GM21825 (cell line): Measurements from ENCODE around the gene CLINT1.

Experiments
- ATAC-seq: cut with Tn5 transposase; IDR thresholded peaks from one replicate; pipeline ENCODE4 v1.9.1; 2021; ENCODE audit warnings: mild to moderate bottlenecking, moderate library complexity; ENCODE audit not compliant: unreplicated experiment

Gene CLINT1

DNA sequence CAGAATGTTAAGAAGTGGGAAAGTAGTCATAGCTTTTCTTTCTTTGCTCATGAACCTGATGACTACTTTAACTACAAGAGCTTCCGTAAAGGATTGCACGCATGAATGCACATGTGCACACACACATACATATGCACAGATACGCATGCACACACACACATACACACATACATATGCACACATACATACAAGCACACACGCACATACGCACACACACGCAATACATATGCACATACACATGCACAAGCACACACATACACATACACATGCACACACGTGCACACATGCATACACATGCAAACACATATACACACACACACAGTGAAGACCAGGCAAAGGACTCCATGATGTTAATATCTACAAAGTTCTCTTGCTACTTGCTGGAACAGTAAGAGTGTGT lies 92.5 kb downstream of the CLINT1 start:
- no peak for ATAC-seq

GRCh38 chr5:157764531-157764930 lies 94.4 kb downstream of the CLINT1 start:
- no peak for ATAC-seq

DNA sequence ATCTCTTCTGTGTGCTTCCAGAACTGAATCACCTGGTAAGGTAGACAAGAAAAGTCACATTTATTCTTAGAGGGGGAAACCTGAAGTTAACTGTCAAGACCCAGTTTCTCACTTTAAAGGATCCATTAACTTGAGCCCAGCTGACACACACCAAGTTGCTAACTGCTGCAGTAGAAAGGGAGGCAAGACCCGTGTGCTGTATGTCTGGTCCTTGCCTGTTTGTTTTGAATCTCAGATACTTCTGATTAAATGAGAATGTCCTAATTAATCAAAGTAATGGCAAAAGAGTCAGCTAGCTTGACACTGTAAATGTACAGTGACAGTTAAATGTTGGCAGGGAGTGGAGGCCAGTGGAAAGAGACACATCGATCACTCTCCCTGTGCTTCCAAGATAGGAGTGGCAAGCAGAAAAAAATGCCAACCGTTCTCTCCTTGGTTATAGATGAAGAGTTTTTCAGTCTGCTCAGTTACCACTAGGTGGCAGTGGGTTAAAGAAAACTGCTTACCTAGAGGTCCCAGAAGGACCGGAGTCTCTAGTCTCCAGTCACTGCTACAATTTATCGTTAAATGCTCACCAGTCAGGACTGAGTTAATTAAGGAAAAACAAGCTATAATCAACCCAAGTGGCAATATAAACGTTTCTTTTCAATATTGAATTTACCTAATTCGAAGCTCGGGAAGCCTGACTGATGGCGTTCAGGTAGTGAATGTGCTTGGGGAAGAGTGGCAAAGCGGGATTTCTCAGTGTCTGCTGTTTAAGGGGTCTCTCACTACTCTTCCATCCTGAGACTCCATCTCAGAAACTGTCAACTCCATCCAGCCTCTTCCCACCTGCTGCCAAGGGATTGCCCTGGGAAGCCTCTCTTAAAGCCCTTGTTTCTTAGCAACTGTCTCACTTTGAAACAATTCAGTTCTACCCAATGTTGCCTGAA lies 97.0 kb downstream of the CLINT1 start:
- ATAC-seq = peak; percentile 67

- ATAC-seq = no peak
These were observed 100.2 kb downstream of the CLINT1 start for GRCh38 chr5:157758706-157759105.

- no peak for ATAC-seq
These were observed 102.8 kb downstream of the CLINT1 start for GRCh38 chr5:157756122-157756521.

DNA sequence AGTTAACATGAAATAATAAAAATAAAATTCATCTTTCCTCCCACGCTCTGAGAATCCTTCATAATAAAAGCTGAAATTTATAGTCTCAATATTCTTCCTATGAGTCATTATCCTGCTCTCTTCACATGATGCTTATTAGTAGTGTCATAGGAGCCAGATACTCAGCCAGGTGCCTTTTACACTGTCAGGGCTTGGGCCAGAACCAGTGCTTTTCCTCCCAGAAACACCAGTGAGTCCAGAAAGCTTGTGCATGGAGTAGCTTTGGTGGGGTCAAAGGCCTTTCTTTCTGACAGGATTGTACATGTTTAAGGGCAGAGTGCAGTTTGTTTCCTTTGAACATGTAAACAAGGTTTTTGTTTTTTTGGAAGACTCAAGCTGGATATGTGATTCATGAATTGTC lies 108.6 kb downstream of the CLINT1 start:
- ATAC-seq = no peak

DNA sequence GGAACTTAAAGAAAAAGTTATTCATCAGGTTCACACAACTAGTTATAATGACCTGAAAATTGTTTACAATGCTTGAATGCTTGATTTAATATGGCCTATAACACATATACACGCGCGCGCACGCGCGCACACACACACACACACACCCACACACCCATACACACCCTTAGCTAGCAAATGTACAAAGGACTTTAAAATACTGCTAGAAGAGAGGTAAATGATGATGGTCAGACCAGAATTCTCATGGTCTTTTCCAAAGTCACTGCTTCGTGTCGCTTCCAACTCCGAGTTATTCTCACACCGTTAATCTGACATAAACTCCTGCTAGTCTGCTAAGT lies 109.5 kb downstream of the CLINT1 start:
- ATAC-seq = no peak

DNA sequence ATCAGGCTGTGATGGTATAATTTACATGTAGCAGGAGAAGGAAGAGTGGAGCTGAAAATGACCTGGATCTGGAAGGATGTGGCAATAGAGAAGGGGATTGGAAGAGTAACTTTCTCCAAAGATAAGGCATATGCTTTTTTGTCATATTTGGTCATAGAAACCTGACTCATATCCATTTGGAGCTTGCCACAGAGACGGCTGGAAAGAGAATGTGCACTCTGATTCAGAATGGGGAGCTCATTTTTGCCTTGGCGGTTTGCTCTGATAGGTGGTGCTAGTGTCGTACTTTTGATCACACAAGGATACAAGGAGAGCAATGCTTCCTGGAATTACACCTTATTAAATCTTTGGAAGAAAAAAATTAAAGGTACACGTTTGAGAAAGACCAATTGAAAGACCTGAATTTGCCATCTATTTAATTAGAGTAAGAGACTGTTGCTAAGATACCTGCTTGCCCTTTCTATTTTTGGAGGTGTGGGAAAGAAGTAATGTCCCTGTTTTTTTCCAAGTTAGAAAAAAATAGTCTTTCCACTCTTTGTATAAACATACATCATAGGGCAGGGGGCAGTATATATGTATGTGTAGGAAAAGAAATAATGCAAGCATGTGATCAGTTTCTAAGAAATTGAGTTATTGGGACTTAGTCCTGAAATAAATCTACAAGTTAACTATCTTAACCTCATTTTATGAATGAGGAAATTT lies 110.0 kb downstream of the CLINT1 start:
- ATAC-seq = no peak

DNA sequence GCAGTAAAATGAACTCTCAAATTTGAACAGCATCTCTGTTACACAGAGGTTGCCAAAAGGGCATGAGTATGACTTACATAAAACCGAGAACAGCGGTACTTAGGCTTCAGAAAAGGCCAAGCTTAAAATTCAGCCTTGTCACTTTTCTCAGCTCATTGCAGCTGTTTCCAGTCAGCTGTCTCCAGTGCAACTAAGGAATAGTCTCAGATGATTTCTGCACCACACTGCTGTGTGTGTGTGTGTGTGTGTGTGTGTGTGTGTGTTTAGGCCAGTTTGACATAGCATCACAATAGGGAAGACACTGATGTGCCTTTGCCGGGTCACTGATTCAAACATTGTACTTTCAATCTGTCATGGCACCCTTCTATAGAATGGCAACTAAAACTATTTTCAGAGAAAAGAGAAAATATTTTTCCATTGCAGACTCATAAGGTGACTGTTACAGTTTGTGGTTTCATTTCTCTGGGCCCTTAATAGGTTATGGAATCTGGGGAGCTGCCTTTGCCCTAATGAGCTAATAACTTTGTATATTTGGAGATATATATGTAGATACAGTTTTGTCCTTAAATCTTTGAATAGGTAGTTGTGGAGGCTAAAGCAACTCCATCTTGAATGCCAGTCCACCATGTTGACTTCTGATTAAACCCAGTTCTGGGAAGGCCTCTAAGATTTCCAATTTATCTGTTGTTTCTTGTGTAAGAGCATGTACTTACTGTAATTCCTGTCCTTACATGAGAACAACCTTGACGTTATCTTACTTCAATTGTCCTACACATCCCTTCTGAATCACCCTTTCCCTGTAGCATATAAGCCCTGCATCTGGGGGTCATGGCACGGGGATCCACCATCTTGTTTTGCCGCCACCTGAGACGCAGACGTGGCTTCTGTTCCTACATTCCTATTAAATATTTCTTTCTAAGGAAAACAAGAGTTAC lies 110.9 kb downstream of the CLINT1 start:
- no peak for ATAC-seq

DNA sequence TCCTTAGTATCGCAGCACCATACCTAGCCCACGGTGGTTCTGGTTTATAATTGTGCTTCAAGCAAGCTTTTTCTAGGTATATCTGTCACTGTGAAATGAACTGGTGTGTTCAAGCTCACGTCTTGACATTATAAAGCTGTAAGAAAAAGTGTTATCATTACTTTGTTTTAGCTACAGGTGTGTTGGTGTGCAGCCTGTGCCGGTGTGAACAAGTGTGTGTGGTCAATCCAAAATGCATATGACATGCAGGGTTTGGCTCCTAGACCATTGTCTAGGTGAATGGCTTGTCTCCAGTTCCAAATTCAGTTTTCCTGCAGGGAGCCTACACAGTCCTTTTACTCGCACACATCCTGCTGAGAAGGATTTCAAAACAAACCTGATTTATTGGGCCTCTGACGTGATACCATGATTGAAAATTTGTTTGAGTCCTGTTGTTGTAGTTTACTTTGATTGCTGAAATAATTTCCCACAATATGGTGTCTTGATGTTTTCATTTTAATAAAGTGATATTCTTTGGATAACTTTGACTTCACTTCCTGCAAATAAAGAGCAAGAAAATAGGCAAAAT lies 111.7 kb downstream of the CLINT1 start:
- no peak for ATAC-seq

- no peak for ATAC-seq
These were observed 113.9 kb downstream of the CLINT1 start for GRCh38 chr5:157745041-157745456.

DNA sequence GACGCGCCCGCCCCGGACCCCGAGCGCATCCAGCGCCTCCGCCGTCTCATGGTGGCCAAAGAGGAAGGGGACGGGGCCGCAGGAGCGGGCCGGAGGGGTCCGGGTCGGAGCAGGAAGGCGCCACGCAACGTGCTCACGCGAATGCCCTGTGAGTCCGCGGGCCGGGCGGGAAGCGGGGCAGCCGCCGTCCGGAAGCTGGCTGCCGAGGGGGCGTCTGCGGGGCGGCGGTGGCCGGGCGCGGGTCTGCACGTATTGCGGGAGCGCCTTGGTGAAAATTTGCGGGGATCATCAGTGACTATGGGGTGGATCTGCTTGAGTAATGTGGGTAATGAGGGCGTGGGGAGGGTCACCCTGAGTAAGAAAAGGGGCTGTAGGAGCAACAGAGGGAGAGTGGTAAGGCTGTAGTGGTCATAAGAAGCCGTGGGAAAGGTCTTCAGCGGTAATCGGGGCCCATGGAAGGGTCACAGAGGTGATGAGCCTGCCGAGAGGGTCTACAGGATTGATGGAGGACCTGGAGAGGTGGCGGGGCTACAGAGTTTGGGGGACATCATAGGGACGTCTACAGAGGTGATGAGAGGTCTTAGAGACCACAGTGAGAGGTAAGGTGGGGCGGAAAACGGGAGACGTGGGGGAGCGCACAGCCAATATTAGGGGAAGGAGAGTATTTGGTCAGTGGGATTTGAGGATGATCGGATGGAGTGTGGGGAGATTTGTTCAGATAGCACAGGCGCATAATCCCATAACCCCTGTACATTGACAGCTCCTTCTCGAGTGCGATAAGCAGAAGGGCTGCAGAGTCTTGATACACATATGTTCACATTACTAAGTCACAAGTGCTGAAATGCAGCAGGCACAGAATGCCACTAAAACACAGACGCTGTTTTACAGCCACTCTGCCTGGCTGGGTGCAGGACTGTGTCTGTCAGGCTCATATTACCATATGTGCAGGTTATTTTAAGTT lies 114.6 kb downstream of the CLINT1 start:
- ATAC-seq = peak; percentile 30

DNA sequence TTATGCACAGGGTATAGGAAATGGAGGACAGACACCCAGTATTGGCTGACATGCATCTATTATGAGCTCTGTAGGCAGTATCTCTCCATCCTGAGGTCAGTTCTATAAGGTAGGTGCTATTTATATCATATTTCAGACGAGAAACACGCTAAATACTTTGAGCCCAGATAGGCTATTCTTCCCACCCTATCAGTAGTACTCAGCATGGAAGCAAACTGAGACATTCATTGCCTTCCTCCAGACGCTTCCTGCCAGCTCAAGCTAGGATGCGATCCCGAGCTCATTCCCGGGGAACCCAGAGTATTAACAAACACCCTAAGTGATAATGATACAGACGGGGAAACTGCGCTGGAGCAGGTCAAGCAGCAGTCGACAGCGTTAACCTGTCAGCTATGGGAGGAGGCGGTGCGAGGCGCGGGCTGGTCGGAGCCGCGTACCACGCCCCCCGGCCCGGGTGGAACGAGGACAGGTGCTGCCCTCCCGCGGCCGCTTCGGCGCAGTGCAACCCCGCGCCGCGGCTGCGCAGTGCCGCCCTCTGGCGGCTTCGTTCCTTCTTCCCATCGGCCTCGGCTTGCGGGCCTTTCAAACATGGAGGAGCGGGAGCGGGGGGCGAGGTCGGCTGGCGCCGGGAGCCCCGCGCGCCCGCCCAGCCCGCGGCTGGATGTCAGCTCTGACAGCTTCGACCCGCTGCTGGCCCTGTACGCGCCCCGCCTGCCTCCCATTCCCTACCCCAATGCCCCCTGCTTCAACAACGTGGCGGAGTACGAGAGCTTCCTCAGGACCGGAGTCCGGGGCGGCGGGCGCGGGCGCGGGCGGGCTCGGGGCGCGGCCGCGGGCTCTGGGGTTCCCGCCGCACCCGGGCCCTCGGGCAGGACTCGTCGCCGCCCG lies 115.5 kb downstream of the CLINT1 start, which contains the start of gene LSM11:
Gene LSM11 (plus strand): TSS at position 550 of the 888 bp plus-strand sequence. CDS start 39 bp downstream, at position 589.
- ATAC-seq = peak; percentile 92

DNA sequence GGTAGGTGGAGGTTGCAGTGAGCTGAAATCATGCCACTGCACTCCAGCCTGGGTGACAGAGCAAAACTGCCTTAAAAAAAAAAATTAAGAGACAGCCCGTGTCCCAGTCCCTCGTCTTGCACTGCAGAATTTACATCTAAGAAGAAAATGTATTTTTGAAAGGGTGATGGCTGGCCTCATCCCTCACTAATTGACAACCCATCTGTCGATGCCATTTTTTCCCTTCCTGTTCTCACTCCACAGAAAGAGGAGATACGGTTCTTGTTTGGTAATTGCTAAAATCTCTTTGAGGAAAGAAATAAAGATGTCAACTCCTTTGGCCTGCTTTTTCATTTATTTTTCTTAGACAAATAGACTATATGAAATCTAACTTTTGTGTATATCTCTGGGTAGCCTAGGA lies 117.8 kb downstream of the CLINT1 start:
- ATAC-seq = no peak

DNA sequence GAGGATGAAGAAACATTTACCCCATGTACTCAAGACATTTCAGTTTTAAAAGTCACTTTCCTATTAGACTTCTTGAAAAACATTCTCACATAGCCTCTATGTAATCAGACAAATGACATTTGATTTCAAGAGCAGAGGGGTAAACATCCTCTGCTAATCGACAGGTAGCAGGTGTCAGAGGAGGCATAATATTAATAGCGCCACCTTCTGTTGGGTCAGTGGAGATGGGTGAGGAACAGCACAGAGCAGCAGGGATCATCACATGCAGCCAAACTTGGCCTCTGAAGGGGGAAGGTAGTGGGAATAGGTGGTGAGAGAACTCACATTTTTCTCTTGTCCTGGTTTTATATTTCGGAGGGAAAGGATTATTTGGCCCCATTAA lies 118.7 kb downstream of the CLINT1 start:
- no peak for ATAC-seq

DNA sequence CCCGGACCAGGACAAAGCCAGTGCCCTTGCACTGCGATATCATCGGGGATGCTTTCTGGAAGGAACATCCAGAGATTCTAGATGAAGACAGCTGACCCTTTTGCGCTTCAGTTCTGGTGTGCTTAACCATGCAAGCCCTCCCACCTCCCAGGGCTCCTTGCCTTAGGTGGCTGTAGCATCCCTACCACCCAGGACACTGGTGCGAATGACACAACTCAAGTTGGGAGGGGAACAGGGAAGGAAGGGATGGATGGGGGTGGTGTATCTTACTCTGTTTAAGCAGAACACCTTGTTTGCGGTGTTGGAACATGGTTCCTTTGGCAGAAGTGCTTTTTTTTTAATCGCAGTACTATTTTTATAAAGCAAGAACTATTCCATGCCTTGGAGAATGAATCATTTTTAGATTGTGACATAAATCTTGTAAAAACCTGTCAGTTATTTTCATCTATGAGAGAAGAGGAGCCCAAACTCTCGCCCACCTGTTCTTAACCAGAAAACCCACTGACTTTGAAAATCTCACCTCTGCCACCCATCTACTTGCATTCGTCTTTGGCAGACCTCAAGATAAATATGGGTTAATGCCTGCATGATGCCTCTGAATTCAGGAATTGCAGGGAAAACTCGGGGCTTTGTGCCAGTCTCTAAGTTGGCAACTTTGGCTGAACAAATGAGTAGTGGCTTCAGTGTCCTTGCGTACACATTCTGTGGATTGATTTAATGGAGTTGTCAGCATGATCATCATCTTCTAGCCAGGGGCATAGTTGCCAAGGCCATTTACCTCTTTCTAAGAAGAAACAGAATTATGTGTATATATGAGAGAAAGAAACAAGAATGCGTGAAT lies 119.3 kb downstream of the CLINT1 start:
- ATAC-seq = no peak

DNA sequence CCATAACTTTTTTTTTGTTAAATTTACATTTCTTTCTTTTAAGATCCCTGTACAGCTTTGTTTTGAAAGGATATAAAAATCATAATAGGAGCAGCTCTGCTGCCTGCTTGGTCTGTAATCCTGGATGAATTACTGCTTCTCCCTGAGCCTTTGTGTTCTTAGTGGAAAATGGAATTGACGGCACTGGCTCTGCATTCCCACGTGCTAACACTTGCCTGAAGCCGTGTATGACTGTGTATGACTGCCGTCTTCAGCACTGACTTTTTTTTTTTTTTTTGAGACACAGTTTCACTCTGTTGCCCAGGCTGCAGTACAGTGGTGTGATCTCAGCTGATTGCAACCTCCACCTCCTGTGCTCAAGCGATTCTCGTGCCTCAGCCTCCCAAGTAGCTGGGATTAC lies 123.0 kb downstream of the CLINT1 start:
- no peak for ATAC-seq
